GM12878 (cell line): ENCODE measurements around the gene AP1M2. TPM values are rescaled to one million over a fixed set of nuclear protein-coding genes. Genes with fewer than 3 reads are reported as not detected.

Experiments
- ASH2L ChIP-seq: fragments of 300-600, 200-600 bp; sonication (generic); IDR thresholded peaks from 2 replicates; pipeline ENCODE4 v1.6.1; 2017; ENCODE audit warnings: low read depth, mild to moderate bottlenecking, borderline replicate concordance
- ATF7 ChIP-seq: fragments of 450-650 bp; IDR thresholded peaks from 2 replicates; pipeline ENCODE4 v1.6.1; 2016; ENCODE audit warnings: low read depth, mild to moderate bottlenecking
- BHLHE40 ChIP-seq, 2 experiments: fragments of 450-650 bp in 1 of 2; IDR thresholded peaks; 2 replicates each; pipeline ENCODE4 v1.6.1; 2011 to 2017; ENCODE audit warnings: low read depth in 2 of 2, borderline replicate concordance in 1 of 2, improper control_type of control experiment in 1 of 2, low read length in 1 of 2, mild to moderate bottlenecking in 1 of 2
- BRCA1 ChIP-seq: IDR thresholded peaks from 2 replicates; pipeline ENCODE4 v1.6.1; 2011; ENCODE audit warnings: low read depth, low read length, improper control_type of control experiment
- CBX5 ChIP-seq: sonication (generic); IDR thresholded peaks from 2 replicates; pipeline ENCODE4 v1.6.1; 2016; ENCODE audit warnings: low read depth, moderate library complexity, mild to moderate bottlenecking, inconsistent platforms
- CREB1 ChIP-seq: IDR thresholded peaks from 2 replicates; pipeline ENCODE4 v1.6.1; 2012; ENCODE audit warnings: low read depth, mild to moderate bottlenecking, inconsistent platforms
- ESRRA ChIP-seq: IDR thresholded peaks from 2 replicates; pipeline ENCODE4 v1.6.1; 2012; ENCODE audit warnings: mild to moderate bottlenecking, low read length, improper control_type of control experiment
- FOS ChIP-seq: IDR thresholded peaks from 3 replicates; pipeline ENCODE4 v1.6.1; 2011; ENCODE audit warnings: borderline replicate concordance; ENCODE audit not compliant: insufficient read length; ENCODE audit errors: extremely low read depth
- HDAC6 ChIP-seq: fragments of 200-600 bp; sonication (generic); IDR thresholded peaks from one replicate; pipeline ENCODE4 v1.8.0; 2017; ENCODE audit warnings: antibody characterized with exemption; ENCODE audit not compliant: unreplicated experiment
- IKZF1 ChIP-seq: fragments of 450-650 bp; conservative IDR thresholded peaks from 2 replicates; pipeline ENCODE4 v1.6.1; 2017; ENCODE audit warnings: antibody characterized with exemption, mild to moderate bottlenecking
- IRF4 ChIP-seq: IDR thresholded peaks from 2 replicates; pipeline ENCODE4 v1.6.1; 2011; ENCODE audit warnings: low read depth, low read length
- JUND ChIP-seq: IDR thresholded peaks from 2 replicates; pipeline ENCODE4 v1.6.1; 2012; ENCODE audit warnings: low read depth, mild to moderate bottlenecking, low read length, improper control_type of control experiment, moderate library complexity
- LARP7 ChIP-seq: fragments of 450-650 bp; IDR thresholded peaks from 2 replicates; pipeline ENCODE4 v1.6.1; 2017; ENCODE audit warnings: mild to moderate bottlenecking
- MTA2 ChIP-seq: fragments of 450-650 bp; IDR thresholded peaks from 2 replicates; pipeline ENCODE4 v1.6.1; 2016; ENCODE audit warnings: low read depth, mild to moderate bottlenecking, moderate library complexity
- MXI1 ChIP-seq: fragments of 150-350 bp; IDR thresholded peaks from 2 replicates; pipeline ENCODE4 v1.6.1; 2011; ENCODE audit warnings: low read depth, mild to moderate bottlenecking, inconsistent platforms, low read length, improper control_type of control experiment
- NFXL1 ChIP-seq: fragments of 450-650 bp; IDR thresholded peaks from 2 replicates; pipeline ENCODE4 v1.6.1; 2017; ENCODE audit warnings: antibody characterized with exemption, mild to moderate bottlenecking, borderline replicate concordance
- NFYA ChIP-seq: IDR thresholded peaks from 2 replicates; pipeline ENCODE4 v1.6.1; 2011; ENCODE audit warnings: low read depth, mild to moderate bottlenecking, low read length, improper control_type of control experiment, borderline replicate concordance
- NR2F1 ChIP-seq: fragments of 450-650 bp; conservative IDR thresholded peaks from 2 replicates; pipeline ENCODE4 v1.6.1; 2017; ENCODE audit warnings: mild to moderate bottlenecking
- POLR2A ChIP-seq: IDR thresholded peaks from 2 replicates; pipeline ENCODE4 v1.6.1; 2011; ENCODE audit warnings: low read depth, mild to moderate bottlenecking, low read length
- RUNX3 ChIP-seq: IDR thresholded peaks from 2 replicates; pipeline ENCODE4 v1.6.1; 2012; ENCODE audit warnings: low read length, inconsistent platforms
- SMAD1 ChIP-seq: fragments of 450-650 bp; IDR thresholded peaks from 2 replicates; pipeline ENCODE4 v1.6.1; 2018; ENCODE audit warnings: mild to moderate bottlenecking, low read depth; ENCODE audit not compliant: partially characterized antibody
- SMAD5 ChIP-seq: IDR thresholded peaks from 2 replicates; pipeline ENCODE4 v1.6.1; 2016; ENCODE audit warnings: antibody characterized with exemption, low read depth
- SMARCA5 ChIP-seq: fragments of 450-650 bp; IDR thresholded peaks from 2 replicates; pipeline ENCODE4 v1.6.1; 2017; ENCODE audit warnings: mild to moderate bottlenecking
- SP1 ChIP-seq: IDR thresholded peaks from one replicate; pipeline ENCODE4 v1.6.1; 2011; ENCODE audit warnings: low read depth, low read length
- WRNIP1 ChIP-seq: IDR thresholded peaks from 2 replicates; pipeline ENCODE4 v1.6.1; 2011; ENCODE audit warnings: low read depth, low read length, improper control_type of control experiment, borderline replicate concordance
- YY1 ChIP-seq: IDR thresholded peaks from 2 replicates; pipeline ENCODE4 v1.6.1; 2011; ENCODE audit warnings: low read depth, mild to moderate bottlenecking, low read length
- ZNF384 ChIP-seq: IDR thresholded peaks from 2 replicates; pipeline ENCODE4 v1.6.1; 2012; ENCODE audit warnings: low read depth, mild to moderate bottlenecking, low read length, improper control_type of control experiment, borderline replicate concordance
- polyA plus RNA-seq, 11 experiments: library from polyadenylated mRNA; depleted of rRNA in 4 of 11; unstranded in 6 of 11; stranded (reverse) in 5 of 11; fragments of >200 nt; fragmentation: Nextera tagmentation in 4 of 11; fragmentation: Illumina TruSeq in 1 of 11; extraction: Ambion mirVana in 4 of 11; extraction: Trizol in 1 of 11; gene quantifications; 1 replicate in 1 of 11; 2 replicates in 10 of 11; pipeline versions ENCODE4 v1.2.1 to v1.2.3, GENCODE V29; 2011 to 2016; ENCODE audit warnings: inconsistent platforms in 2 of 11, missing spikeins in 2 of 11, low read depth in 1 of 11
- total RNA-seq, 4 experiments: library from RNA; depleted of rRNA in 3 of 4; stranded (reverse); fragments of >200 nt in 3 of 4; fragmentation: Illumina TruSeq in 1 of 4; extraction: Trizol in 1 of 4; gene quantifications; 2 replicates each; pipeline versions ENCODE4 v1.2.1 to v1.2.3, GENCODE V29; 2013 to 2021
- TF ChIP-seq, protein P1 (sequence below): fragments of 450-650 bp; IDR thresholded peaks from 2 replicates; pipeline ENCODE4 v1.6.1; 2017; ENCODE audit warnings: low read depth, mild to moderate bottlenecking, moderate library complexity
- TF ChIP-seq, protein P2 (sequence below): IDR thresholded peaks from 2 replicates; pipeline ENCODE4 v1.6.1; 2012; ENCODE audit warnings: improper control_type of control experiment, low read depth, low read length; ENCODE audit not compliant: insufficient replicate concordance

AP1M2 gene
- total and polyA plus RNA-seq, 10 of the 15 experiments (the other 5 are each of a cell fraction or from before 2014, with no cell fraction given), result 0.72 TPM; not detected in 9

DNA sequence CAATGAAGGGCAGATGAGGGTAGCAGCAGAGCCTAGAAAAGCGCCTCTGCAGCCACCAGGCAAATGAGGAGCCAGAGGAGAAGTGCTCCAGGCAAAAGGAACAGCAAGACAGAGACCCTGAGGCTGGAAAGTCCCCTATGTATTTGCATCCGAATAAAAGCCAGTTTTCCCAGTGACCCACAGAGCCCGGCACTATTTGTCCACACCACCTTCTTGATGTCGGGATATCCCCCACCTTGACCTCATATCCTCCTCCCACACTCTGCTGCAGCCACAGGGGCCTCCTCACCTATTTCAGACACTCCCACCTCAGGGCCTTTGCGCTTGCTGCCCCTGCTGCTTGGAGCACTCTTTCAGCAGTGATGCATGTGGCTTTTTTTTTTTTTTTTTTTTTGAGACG lies 36.8 kb downstream of the AP1M2 start (continued):
- TF ChIP-seq NFXL1 (no peak), MXI1 (no peak), CBX5 (no peak), SMARCA5 (0 out of 2 replicates have a peak, but pooled peaks have one; percentile 33), NR2F1 (peak; percentile 57), FOS (no peak), SMAD1 (no peak), CREB1 (no peak), IRF4 (no peak), IKZF1 (peak; percentile 71), HDAC6 (no peak), LARP7 (no peak), ESRRA (no peak), YY1 (0 out of 2 replicates have a peak, but pooled peaks have one; percentile 12), ASH2L (no peak), ATF7 (no peak), SMAD5 (no peak), MTA2 (no peak), ZNF384 (no peak), BHLHE40 (IDR thresholded peaks at IDR 0.05; ENCODE audit: borderline replicate concordance in 1 of 2, low read depth in 2 of 2, low read length in 1 of 2) (no peak), SP1 (no peak), WRNIP1 (no peak), JUND (no peak), RUNX3 (peak; percentile 60; the same call in 1 of the 2 replicates), POLR2A (no peak), BRCA1 (no peak), NFYA (no peak)
- TF ChIP-seq, protein P1, sequence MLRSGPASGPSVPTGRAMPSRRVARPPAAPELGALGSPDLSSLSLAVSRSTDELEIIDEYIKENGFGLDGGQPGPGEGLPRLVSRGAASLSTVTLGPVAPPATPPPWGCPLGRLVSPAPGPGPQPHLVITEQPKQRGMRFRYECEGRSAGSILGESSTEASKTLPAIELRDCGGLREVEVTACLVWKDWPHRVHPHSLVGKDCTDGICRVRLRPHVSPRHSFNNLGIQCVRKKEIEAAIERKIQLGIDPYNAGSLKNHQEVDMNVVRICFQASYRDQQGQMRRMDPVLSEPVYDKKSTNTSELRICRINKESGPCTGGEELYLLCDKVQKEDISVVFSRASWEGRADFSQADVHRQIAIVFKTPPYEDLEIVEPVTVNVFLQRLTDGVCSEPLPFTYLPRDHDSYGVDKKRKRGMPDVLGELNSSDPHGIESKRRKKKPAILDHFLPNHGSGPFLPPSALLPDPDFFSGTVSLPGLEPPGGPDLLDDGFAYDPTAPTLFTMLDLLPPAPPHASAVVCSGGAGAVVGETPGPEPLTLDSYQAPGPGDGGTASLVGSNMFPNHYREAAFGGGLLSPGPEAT, result peak; percentile 48; the same call in 1 of the 2 replicates
- TF ChIP-seq, protein P2, sequence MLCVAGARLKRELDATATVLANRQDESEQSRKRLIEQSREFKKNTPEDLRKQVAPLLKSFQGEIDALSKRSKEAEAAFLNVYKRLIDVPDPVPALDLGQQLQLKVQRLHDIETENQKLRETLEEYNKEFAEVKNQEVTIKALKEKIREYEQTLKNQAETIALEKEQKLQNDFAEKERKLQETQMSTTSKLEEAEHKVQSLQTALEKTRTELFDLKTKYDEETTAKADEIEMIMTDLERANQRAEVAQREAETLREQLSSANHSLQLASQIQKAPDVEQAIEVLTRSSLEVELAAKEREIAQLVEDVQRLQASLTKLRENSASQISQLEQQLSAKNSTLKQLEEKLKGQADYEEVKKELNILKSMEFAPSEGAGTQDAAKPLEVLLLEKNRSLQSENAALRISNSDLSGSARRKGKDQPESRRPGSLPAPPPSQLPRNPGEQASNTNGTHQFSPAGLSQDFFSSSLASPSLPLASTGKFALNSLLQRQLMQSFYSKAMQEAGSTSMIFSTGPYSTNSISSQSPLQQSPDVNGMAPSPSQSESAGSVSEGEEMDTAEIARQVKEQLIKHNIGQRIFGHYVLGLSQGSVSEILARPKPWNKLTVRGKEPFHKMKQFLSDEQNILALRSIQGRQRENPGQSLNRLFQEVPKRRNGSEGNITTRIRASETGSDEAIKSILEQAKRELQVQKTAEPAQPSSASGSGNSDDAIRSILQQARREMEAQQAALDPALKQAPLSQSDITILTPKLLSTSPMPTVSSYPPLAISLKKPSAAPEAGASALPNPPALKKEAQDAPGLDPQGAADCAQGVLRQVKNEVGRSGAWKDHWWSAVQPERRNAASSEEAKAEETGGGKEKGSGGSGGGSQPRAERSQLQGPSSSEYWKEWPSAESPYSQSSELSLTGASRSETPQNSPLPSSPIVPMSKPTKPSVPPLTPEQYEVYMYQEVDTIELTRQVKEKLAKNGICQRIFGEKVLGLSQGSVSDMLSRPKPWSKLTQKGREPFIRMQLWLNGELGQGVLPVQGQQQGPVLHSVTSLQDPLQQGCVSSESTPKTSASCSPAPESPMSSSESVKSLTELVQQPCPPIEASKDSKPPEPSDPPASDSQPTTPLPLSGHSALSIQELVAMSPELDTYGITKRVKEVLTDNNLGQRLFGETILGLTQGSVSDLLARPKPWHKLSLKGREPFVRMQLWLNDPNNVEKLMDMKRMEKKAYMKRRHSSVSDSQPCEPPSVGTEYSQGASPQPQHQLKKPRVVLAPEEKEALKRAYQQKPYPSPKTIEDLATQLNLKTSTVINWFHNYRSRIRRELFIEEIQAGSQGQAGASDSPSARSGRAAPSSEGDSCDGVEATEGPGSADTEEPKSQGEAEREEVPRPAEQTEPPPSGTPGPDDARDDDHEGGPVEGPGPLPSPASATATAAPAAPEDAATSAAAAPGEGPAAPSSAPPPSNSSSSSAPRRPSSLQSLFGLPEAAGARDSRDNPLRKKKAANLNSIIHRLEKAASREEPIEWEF, result no peak
